ENCODE data around the gene ETNPPL. TPM values are rescaled to one million over a fixed set of nuclear protein-coding genes. Genes with fewer than 3 reads are reported as not detected.
A peak's percentile ranks its signal among the peaks of the same experiment; 100 is the strongest.

ETNPPL gene
- total RNA-seq (2014; rRNA removed; shearing (Covaris generic)): not detected in 2 replicates

GRCh38 chr4:108762559-108763225, at the start of gene ETNPPL:
Gene ETNPPL (minus strand): TSS chr4:108763053. CDS start chr4:108762898, 155 bp downstream.
- DNase-seq (ENCODE audit: low spot score): no peak

- DNase-seq (ENCODE audit: low spot score): no peak
Observed at GRCh38 chr4:108811486-108811885, 48.6 kb upstream of the ETNPPL start.

GRCh38 chr4:108810087-108810486, 47.2 kb upstream of the ETNPPL start:
- DNase-seq (ENCODE audit: low spot score): no peak

- DNase-seq (ENCODE audit: low spot score): no peak
Observed at GRCh38 chr4:108804648-108805273, 41.9 kb upstream of the ETNPPL start.

GRCh38 chr4:108799306-108799705, 36.5 kb upstream of the ETNPPL start:
- DNase-seq (ENCODE audit: low spot score): no peak

- DNase-seq (ENCODE audit: low spot score): no peak
Observed at GRCh38 chr4:108796173-108796572, 33.3 kb upstream of the ETNPPL start.

GRCh38 chr4:108795733-108796132, 32.9 kb upstream of the ETNPPL start:
- DNase-seq (ENCODE audit: low spot score): no peak

GRCh38 chr4:108794136-108794535, 31.3 kb upstream of the ETNPPL start:
- no peak for DNase-seq (ENCODE audit: low spot score)

- DNase-seq (ENCODE audit: low spot score): no peak
Observed at GRCh38 chr4:108793415-108793814, 30.6 kb upstream of the ETNPPL start.

GRCh38 chr4:108788731-108789130, 25.9 kb upstream of the ETNPPL start:
- DNase-seq (ENCODE audit: low spot score): no peak

GRCh38 chr4:108787724-108788123, 24.9 kb upstream of the ETNPPL start:
- no peak for DNase-seq (ENCODE audit: low spot score)

- DNase-seq (ENCODE audit: low spot score): no peak
Observed at GRCh38 chr4:108787106-108787505, 24.3 kb upstream of the ETNPPL start.

GRCh38 chr4:108786351-108786750, 23.5 kb upstream of the ETNPPL start:
- DNase-seq (ENCODE audit: low spot score): no peak

GRCh38 chr4:108783665-108784463, 21.0 kb upstream of the ETNPPL start:
- DNase-seq (ENCODE audit: low spot score): peak; percentile 19

- DNase-seq (ENCODE audit: low spot score): no peak
Observed at GRCh38 chr4:108779958-108780357, 17.1 kb upstream of the ETNPPL start.

GRCh38 chr4:108777388-108777787, 14.5 kb upstream of the ETNPPL start:
- no peak for DNase-seq (ENCODE audit: low spot score)

- DNase-seq (ENCODE audit: low spot score): no peak
Observed at GRCh38 chr4:108775921-108776320, 13.1 kb upstream of the ETNPPL start.

GRCh38 chr4:108774809-108775530, 12.1 kb upstream of the ETNPPL start:
- no peak for DNase-seq (ENCODE audit: low spot score)

- DNase-seq (ENCODE audit: low spot score): no peak
Observed at GRCh38 chr4:108772402-108772801, 9.5 kb upstream of the ETNPPL start.

- DNase-seq (ENCODE audit: low spot score): no peak
Observed at GRCh38 chr4:108766058-108766457, 3.2 kb upstream of the ETNPPL start.

GRCh38 chr4:108763986-108764385, 1.1 kb upstream of the ETNPPL start:
- DNase-seq (ENCODE audit: low spot score): no peak

GRCh38 chr4:108763226-108763593, 357 bp upstream of the ETNPPL start:
- no peak for DNase-seq (ENCODE audit: low spot score)
